Stomach (tissue), 9 donors: ENCODE data around the gene ATP2B2. TPM values are rescaled to one million over a fixed set of nuclear protein-coding genes. Genes with fewer than 3 reads are reported as not detected.

Source experiments
- DNase-seq, 2 donors: peaks; one replicate each; pipeline versions ENCODE4 v3.0.0 to v3.0.0-alpha.2; 2013 to 2019
- H3K27ac ChIP-seq, 5 donors: fragments of 200-600 bp in 4 of 5; sonication (generic) in 4 of 5; one replicate each; pipeline ENCODE4 v1.5.1; 2013 to 2019; ENCODE audit warnings: mild to moderate bottlenecking in 1 of 5, moderate library complexity in 1 of 5
- H3K27me3 ChIP-seq, 3 donors: fragments of 200-600 bp; sonication (generic); one replicate each; pipeline ENCODE4 v1.5.1; 2017 to 2019; ENCODE audit warnings: mixed run types in 1 of 3
- H3K36me3 ChIP-seq, 4 donors: fragments of 200-600 bp; sonication (generic); 1 replicate in 3 of 4; 2 replicates in 1 of 4; pipeline ENCODE4 v1.5.1; 2016 to 2019
- H3K4me1 ChIP-seq, 4 donors: fragments of 200-600 bp; sonication (generic); one replicate each; pipeline ENCODE4 v1.5.1; 2016 to 2019
- H3K4me3 ChIP-seq, 4 donors: fragments of 200-600 bp; sonication (generic) in 3 of 4; one replicate each; pipeline ENCODE4 v1.5.1; 2016 to 2019; ENCODE audit warnings: mild to moderate bottlenecking in 1 of 4
- H3K9me3 ChIP-seq, 4 donors: fragments of 200-600 bp; sonication (generic); one replicate each; pipeline ENCODE4 v1.5.1; 2016 to 2019
- CTCF ChIP-seq, 7 experiments: fragments of 450-650 bp in 4 of 7; fragments of 200-600 bp in 3 of 7; sonication (generic) in 3 of 7; IDR thresholded peaks; one replicate each; pipeline ENCODE4 v1.5.1; 2016 to 2019; ENCODE audit warnings: antibody characterized with exemption in 7 of 7, control low read depth in 2 of 7, mild to moderate bottlenecking in 1 of 7
- EP300 ChIP-seq: sonication (generic); formaldehyde crosslinking; IDR thresholded peaks from one replicate; pipeline ENCODE4 v1.6.1; 2017; ENCODE audit warnings: antibody characterized with exemption
- POLR2A ChIP-seq, 4 donors: fragments of 450-650 bp; IDR thresholded peaks; one replicate each; pipeline ENCODE4 v1.6.1; 2016; ENCODE audit warnings: antibody characterized with exemption in 4 of 4, control low read depth in 2 of 4, mild to moderate bottlenecking in 1 of 4, moderate library complexity in 1 of 4
- POLR2AphosphoS5 ChIP-seq, 3 donors: sonication (generic); formaldehyde crosslinking; IDR thresholded peaks; one replicate each; pipeline ENCODE4 v1.6.1; 2016; ENCODE audit warnings: antibody characterized with exemption in 3 of 3
- WGBS, 5 donors: extraction: QIAGEN DNeasy Blood & Tissue Kit in 3 of 5; methylation state at CpG; one replicate each; pipeline versions ENCODE4 v1.1.5 to v1.1.7; 2013 to 2018; 5-methylcytosine and 5-hydroxymethylcytosine counted together
- intact Hi-C: fragments of 100-400 bp; cut with DNase I; formaldehyde crosslinking; loops from one replicate; pipeline ENCODE4 v1.15.1; 2023; ENCODE audit warnings: low total_unique reads
- polyA plus RNA-seq, 3 donors: library from polyadenylated mRNA; stranded (reverse); fragments of 200-250 nt; gene quantifications; one replicate each; pipeline ENCODE4 v1.2.3, GENCODE V29; 2013
- total RNA-seq, 5 donors: library from RNA; depleted of rRNA; stranded (reverse); fragments of >200 nt; gene quantifications; one replicate each; pipeline versions ENCODE4 v1.1.0 to v1.2.3, GENCODE V29; 2014 to 2016
- donor health status: healthy with polysubstance abuse.
- donor health status: Bipolar disorder and iron deficiency.
- donor health status: healthy.

ATP2B2 gene
- total and polyA plus RNA-seq, 8 donors: 0.03 to 0.37 TPM; not detected in 6

GRCh38 chr3:10493202-10493589 lies 12.2 kb downstream of the ATP2B2 start:
- 70 to 80% (median 77%) methylated on average over 4 of the region's 4 CpGs for WGBS, 5 donors
- no peak for DNase-seq
- no peak overlapping the region for H3K4me3 ChIP-seq
- no peaks in the 10 kb centered on the region for H3K36me3 ChIP-seq
- H3K9me3 ChIP-seq: no peaks in the 10 kb centered on the region
- intact Hi-C loops: no loop called here
- no peak overlapping the region for H3K27ac ChIP-seq
- H3K4me1 ChIP-seq: peaks cover 0 to 5% (median 0%) of the 10 kb centered on the region in 4 donors
- H3K27me3 ChIP-seq: peaks cover 0 to 5% (median 2%) of the 10 kb centered on the region in 3 donors
- no peak for TF ChIP-seq POLR2AphosphoS5 (IDR thresholded peaks at IDR 0.05)
- no peak for TF ChIP-seq POLR2A (IDR thresholded peaks at IDR 0.05)
- no peak for TF ChIP-seq CTCF (IDR thresholded peaks at IDR 0.05)
- TF ChIP-seq EP300: no peak

GRCh38 chr3:10492364-10493201 lies 12.8 kb downstream of the ATP2B2 start:
- no peak for DNase-seq
- peaks cover 0 to 5% (median 0%) of the 10 kb centered on the region in 4 donors for H3K4me1 ChIP-seq
- no peaks in the 10 kb centered on the region for H3K36me3 ChIP-seq
- peaks cover 0 to 5% (median 0%) of the 10 kb centered on the region in 3 donors for H3K27me3 ChIP-seq
- 71 to 83% (median 77%) methylated on average over 12 of the region's 12 CpGs for WGBS, 5 donors
- intact Hi-C loops: no loop called here
- H3K27ac ChIP-seq: no peak overlapping the region
- no peak for TF ChIP-seq POLR2A (IDR thresholded peaks at IDR 0.05)
- no peak for TF ChIP-seq POLR2AphosphoS5 (IDR thresholded peaks at IDR 0.05)
- no peak for TF ChIP-seq EP300
- TF ChIP-seq CTCF (IDR thresholded peaks at IDR 0.05): no peak
- H3K9me3 ChIP-seq: no peaks in the 10 kb centered on the region
- no peak overlapping the region for H3K4me3 ChIP-seq

- no peak for DNase-seq
- intact Hi-C loops: no loop called here
Measured at GRCh38 chr3:10489746-10490483, 15.5 kb downstream of the ATP2B2 start.

More at GRCh38 chr3:10489746-10490483, 15.5 kb downstream of the ATP2B2 start:
- peaks cover 0 to 2% (median 0%) of the 10 kb centered on the region in 4 donors for H3K4me1 ChIP-seq
- H3K9me3 ChIP-seq: no peaks in the 10 kb centered on the region
- H3K27me3 ChIP-seq: no peaks in the 10 kb centered on the region
- H3K36me3 ChIP-seq: no peaks in the 10 kb centered on the region
- WGBS, 5 donors: 80 to 89% (median 88%) methylated on average over 9 to 10 of the region's 10 CpGs
- no peak overlapping the region for H3K27ac ChIP-seq
- no peak overlapping the region for H3K4me3 ChIP-seq
- TF ChIP-seq POLR2A (IDR thresholded peaks at IDR 0.05) (no peak), CTCF (IDR thresholded peaks at IDR 0.05) (no peak), POLR2AphosphoS5 (IDR thresholded peaks at IDR 0.05) (no peak), EP300 (no peak)
